ENCODE measurements around the gene CCDC12. TPM values are rescaled to one million over a fixed set of nuclear protein-coding genes. Genes with fewer than 3 reads are reported as not detected.

CCDC12 gene
- total RNA-seq (ENCODE audit: unreplicated experiment): 41.4 TPM
- long read RNA-seq, partial matches to known transcripts: 19 of 29 reads
- long read RNA-seq, other reads (novel, unspliced or antisense): 8 of 29 reads

DNA sequence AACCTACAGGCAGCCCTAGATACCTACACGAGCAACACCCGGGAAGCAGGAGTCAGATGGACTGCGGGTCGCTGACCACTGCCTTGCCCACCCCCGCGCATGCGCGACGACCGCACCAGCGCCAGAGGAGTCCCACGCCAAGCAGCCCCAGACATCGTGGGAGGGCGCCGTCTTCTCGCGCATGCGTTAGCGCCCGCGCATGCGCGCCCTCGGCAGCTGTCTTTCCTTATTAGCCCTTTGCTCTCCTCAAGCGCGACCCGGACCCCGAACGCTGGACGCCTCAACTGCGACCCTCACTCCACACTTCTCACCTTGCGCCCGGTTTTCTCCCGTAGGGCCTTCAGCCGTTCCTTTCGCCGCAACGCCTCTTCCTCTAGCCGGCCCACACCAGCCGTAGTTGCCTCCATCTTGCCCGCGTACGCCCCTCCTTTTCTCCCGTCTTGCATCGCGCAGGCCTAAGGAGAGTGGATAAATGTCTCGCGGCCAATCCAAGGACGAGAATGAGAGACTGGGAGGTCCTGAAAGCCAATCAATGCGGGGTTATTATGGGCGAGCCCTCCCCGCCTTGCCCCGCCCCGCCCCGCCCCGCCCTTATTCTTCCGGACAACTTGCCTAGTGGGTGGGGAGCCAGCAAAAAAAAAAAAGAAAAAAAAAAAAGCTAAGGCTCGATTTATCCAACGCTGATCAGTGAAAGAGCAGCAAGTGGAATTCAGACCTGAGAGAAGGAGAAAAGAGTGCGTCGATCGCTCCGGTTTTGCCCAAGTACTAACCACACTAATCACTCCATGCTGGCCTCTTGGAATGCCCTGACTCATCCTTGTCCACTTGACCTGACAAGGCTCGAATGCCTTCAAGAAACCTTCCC, at the start of gene CCDC12:
CCDC12 (minus strand) TSS at position 420 of the 865 bp plus-strand sequence; CDS start at position 407, 13 bp downstream.
- H3K4me3 Mint-ChIP-seq (ENCODE audit: unreplicated experiment): peak within 1 kb of the TSS; percentile 97
- H3K9me3 Mint-ChIP-seq (ENCODE audit: unreplicated experiment): peaks cover 11% of the 10 kb centered on the region
- peaks cover 12% of the 10 kb centered on the region for H3K27me3 Mint-ChIP-seq (ENCODE audit: unreplicated experiment)
- no peaks in the 10 kb centered on the region for H3K36me3 Mint-ChIP-seq (ENCODE audit: unreplicated experiment)
- peak within 1 kb of the TSS; percentile 99 for H3K27ac Mint-ChIP-seq (ENCODE audit: unreplicated experiment)
- peaks cover 8% of the 10 kb centered on the region for H3K4me1 Mint-ChIP-seq (ENCODE audit: low read depth, unreplicated experiment)
- peak; percentile 87 for DNase-seq
- TF ChIP-seq, protein P1, sequence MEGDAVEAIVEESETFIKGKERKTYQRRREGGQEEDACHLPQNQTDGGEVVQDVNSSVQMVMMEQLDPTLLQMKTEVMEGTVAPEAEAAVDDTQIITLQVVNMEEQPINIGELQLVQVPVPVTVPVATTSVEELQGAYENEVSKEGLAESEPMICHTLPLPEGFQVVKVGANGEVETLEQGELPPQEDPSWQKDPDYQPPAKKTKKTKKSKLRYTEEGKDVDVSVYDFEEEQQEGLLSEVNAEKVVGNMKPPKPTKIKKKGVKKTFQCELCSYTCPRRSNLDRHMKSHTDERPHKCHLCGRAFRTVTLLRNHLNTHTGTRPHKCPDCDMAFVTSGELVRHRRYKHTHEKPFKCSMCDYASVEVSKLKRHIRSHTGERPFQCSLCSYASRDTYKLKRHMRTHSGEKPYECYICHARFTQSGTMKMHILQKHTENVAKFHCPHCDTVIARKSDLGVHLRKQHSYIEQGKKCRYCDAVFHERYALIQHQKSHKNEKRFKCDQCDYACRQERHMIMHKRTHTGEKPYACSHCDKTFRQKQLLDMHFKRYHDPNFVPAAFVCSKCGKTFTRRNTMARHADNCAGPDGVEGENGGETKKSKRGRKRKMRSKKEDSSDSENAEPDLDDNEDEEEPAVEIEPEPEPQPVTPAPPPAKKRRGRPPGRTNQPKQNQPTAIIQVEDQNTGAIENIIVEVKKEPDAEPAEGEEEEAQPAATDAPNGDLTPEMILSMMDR (IDR thresholded peaks at IDR 0.05; ENCODE audit: partially characterized antibody, unreplicated experiment): no peak

DNA sequence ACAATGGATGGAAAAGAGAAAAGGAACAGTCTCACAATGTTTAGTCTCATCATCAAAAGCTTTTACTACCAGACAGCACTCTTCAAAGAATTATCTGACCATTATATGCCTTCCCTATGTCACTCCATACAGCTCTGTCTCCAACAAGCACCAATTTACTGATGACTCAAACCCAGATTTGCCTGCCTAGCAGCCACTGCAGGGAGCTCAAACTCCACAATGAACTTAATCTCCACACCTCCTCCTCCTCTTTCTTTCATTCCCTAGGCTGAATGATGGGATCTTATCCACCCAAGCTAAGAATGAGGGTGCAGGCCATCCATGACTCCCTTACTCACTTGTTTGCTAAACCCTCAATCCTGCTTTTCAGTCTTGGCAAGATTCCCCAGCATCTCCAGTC, 48.4 kb upstream of the CCDC12 start:
- H3K36me3 Mint-ChIP-seq (ENCODE audit: unreplicated experiment): peaks cover 4% of the 10 kb centered on the region
- no peak for DNase-seq
- TF ChIP-seq, protein P1 (IDR thresholded peaks at IDR 0.05; ENCODE audit: partially characterized antibody, unreplicated experiment): no peak
- H3K4me3 Mint-ChIP-seq (ENCODE audit: unreplicated experiment): no peak overlapping the region
- peaks cover 4% of the 10 kb centered on the region for H3K27me3 Mint-ChIP-seq (ENCODE audit: unreplicated experiment)
- H3K27ac Mint-ChIP-seq (ENCODE audit: unreplicated experiment): no peak overlapping the region
- no peaks in the 10 kb centered on the region for H3K4me1 Mint-ChIP-seq (ENCODE audit: low read depth, unreplicated experiment)
- H3K9me3 Mint-ChIP-seq (ENCODE audit: unreplicated experiment): peaks cover 1% of the 10 kb centered on the region

DNA sequence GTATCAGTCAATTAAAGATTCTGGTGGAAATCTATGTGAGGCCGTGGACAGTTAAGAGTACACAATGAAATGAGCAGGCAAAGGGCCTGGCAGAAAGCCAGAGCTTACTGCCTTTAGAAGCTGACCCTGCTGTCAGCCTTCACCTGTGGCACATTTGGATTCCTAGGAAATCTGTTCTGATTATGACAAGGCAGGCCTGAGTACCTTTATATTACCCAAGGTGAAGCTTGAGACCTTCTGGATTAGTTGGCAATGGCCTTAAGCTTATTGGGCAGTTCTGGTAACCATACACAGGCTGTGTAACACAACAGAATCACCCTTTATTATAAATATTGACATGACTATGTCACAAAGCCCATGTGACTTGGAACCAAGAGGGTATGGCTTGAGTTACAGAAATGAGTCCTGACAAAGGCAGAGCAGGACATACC, 46.1 kb upstream of the CCDC12 start:
- peaks cover 4% of the 10 kb centered on the region for H3K36me3 Mint-ChIP-seq (ENCODE audit: unreplicated experiment)
- DNase-seq: no peak
- no peak overlapping the region for H3K27ac Mint-ChIP-seq (ENCODE audit: unreplicated experiment)
- peaks cover 4% of the 10 kb centered on the region for H3K27me3 Mint-ChIP-seq (ENCODE audit: unreplicated experiment)
- TF ChIP-seq, protein P1 (IDR thresholded peaks at IDR 0.05; ENCODE audit: partially characterized antibody, unreplicated experiment): no peak
- peaks cover 1% of the 10 kb centered on the region for H3K9me3 Mint-ChIP-seq (ENCODE audit: unreplicated experiment)
- no peaks in the 10 kb centered on the region for H3K4me1 Mint-ChIP-seq (ENCODE audit: low read depth, unreplicated experiment)
- no peak overlapping the region for H3K4me3 Mint-ChIP-seq (ENCODE audit: unreplicated experiment)

DNA sequence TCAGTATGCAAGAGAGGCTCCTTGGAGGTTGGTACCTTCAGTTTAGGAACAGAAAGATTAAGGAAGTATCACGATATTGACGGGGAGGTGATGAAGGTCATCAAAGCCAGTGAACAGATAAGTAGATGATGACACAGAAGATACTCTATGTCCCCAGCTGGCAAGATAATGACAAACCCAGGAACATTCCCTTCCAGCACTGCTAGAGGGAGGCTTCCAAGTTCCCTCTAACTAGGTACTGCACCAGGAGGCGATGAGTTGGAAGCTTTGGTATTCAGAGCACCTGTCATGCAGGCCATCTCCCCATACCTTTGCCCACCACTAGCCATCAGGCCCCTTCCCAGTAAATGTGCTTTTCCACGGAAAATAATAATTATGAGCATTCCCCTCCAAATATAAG, 43.8 kb upstream of the CCDC12 start:
- Mint-ChIP-seq H3K4me1 (ENCODE audit: low read depth, unreplicated experiment) (peaks cover 3% of the 10 kb centered on the region), H3K9me3 (ENCODE audit: unreplicated experiment) (no peaks in the 10 kb centered on the region), H3K4me3 (ENCODE audit: unreplicated experiment) (no peak overlapping the region), H3K27me3 (ENCODE audit: unreplicated experiment) (no peaks in the 10 kb centered on the region), H3K36me3 (ENCODE audit: unreplicated experiment) (no peaks in the 10 kb centered on the region), H3K27ac (ENCODE audit: unreplicated experiment) (no peak overlapping the region)
- no peak for DNase-seq
- TF ChIP-seq, protein P1 (IDR thresholded peaks at IDR 0.05; ENCODE audit: partially characterized antibody, unreplicated experiment): no peak

DNA sequence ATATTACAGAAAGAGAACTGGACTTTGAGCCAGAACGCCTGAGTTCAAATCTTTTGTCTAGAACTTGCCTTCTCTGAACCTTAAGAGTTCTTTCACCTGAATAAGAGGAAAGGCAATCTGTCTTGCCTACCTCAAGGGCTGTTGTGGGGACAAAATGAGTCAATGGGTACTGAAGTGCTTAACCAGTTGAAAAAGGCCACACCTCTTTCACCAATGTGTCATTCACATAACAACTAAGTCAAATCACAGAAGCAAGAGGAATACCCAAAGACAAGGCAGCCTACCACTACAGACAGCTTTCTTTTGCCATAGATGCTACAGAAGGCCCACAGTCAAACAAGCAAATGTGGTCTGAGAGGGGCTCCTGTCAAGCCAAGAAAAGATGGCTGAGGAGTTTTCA, 42.7 kb upstream of the CCDC12 start:
- TF ChIP-seq, protein P1 (IDR thresholded peaks at IDR 0.05; ENCODE audit: partially characterized antibody, unreplicated experiment): no peak
- H3K27ac Mint-ChIP-seq (ENCODE audit: unreplicated experiment): no peak overlapping the region
- H3K9me3 Mint-ChIP-seq (ENCODE audit: unreplicated experiment): no peaks in the 10 kb centered on the region
- H3K36me3 Mint-ChIP-seq (ENCODE audit: unreplicated experiment): no peaks in the 10 kb centered on the region
- H3K27me3 Mint-ChIP-seq (ENCODE audit: unreplicated experiment): no peaks in the 10 kb centered on the region
- H3K4me1 Mint-ChIP-seq (ENCODE audit: low read depth, unreplicated experiment): peaks cover 3% of the 10 kb centered on the region
- H3K4me3 Mint-ChIP-seq (ENCODE audit: unreplicated experiment): no peak overlapping the region
- DNase-seq: no peak
